NCI-H2196 treated with DMSO at 0.1 percent for 48 hours (cell line): ENCODE results near the gene SELENOM.
"Not testable (repeated sequence)": the region's sequence is repeated elsewhere in the genome, so short reads cannot be mapped to it uniquely, and the experiment has no call there.

Source experiments
- DNase-seq: peaks from one replicate; lab custom pipeline; 2025; ENCODE audit not compliant: unreplicated experiment; lab: John Stamatoyannopoulos, UW

Gene SELENOM

GRCh38 chr22:31133911-31134310 lies 26.5 kb upstream of the SELENOM start:
- DNase-seq = no peak

- peak; percentile 9 for DNase-seq
Measured at GRCh38 chr22:31130873-31131272, 23.5 kb upstream of the SELENOM start.

GRCh38 chr22:31128156-31128555 lies 20.8 kb upstream of the SELENOM start:
- no peak for DNase-seq

- DNase-seq = no peak
Measured at GRCh38 chr22:31127181-31127772, 19.9 kb upstream of the SELENOM start.

- no peak for DNase-seq
Measured at GRCh38 chr22:31126869-31127175, 19.5 kb upstream of the SELENOM start.

- DNase-seq = no peak
Measured at GRCh38 chr22:31126128-31126868, 18.9 kb upstream of the SELENOM start.

- DNase-seq = no peak
Measured at GRCh38 chr22:31125521-31126117, 18.3 kb upstream of the SELENOM start.

- no peak for DNase-seq
Measured at GRCh38 chr22:31124811-31125465, 17.6 kb upstream of the SELENOM start.

- no peak for DNase-seq
Measured at GRCh38 chr22:31124290-31124689, 16.9 kb upstream of the SELENOM start.

GRCh38 chr22:31123292-31123602 lies 15.9 kb upstream of the SELENOM start:
- no peak for DNase-seq

- DNase-seq = peak; percentile 50
Measured at GRCh38 chr22:31122532-31123291, 15.3 kb upstream of the SELENOM start, which contains the start of gene INPP5J. Gene INPP5J, plus strand, starts transcription at chr22:31122966. Its CDS starts 49 bp downstream, at chr22:31123015.

GRCh38 chr22:31122196-31122531 lies 14.8 kb upstream of the SELENOM start:
- no peak for DNase-seq

- no peak for DNase-seq
Measured at GRCh38 chr22:31121403-31121802, 14.0 kb upstream of the SELENOM start.

GRCh38 chr22:31120642-31121041 lies 13.3 kb upstream of the SELENOM start:
- no peak for DNase-seq

GRCh38 chr22:31120230-31120629 lies 12.9 kb upstream of the SELENOM start:
- no peak for DNase-seq

- no peak for DNase-seq
Measured at GRCh38 chr22:31119026-31119717, 11.8 kb upstream of the SELENOM start.

- no peak for DNase-seq
Measured at GRCh38 chr22:31118046-31118820, 10.9 kb upstream of the SELENOM start.

GRCh38 chr22:31112547-31113091 lies 5.3 kb upstream of the SELENOM start:
- DNase-seq = not testable (repeated sequence)

- no peak for DNase-seq
Measured at GRCh38 chr22:31107894-31108218, 488 bp upstream of the SELENOM start.

GRCh38 chr22:31106731-31107177 lies 614 bp downstream of the SELENOM start:
- no peak for DNase-seq
